Type B pancreatic cell (in vitro differentiated cells): ENCODE data around the gene E2F8. TPM values are rescaled to one million over a fixed set of nuclear protein-coding genes. Genes with fewer than 3 reads are reported as not detected.

ENCODE experiments used
- DNase-seq: peaks from one replicate; pipeline ENCODE4 v3.0.0; 2021; ENCODE audit warnings: mixed read lengths; ENCODE audit not compliant: unreplicated experiment; ENCODE audit errors: extremely low spot score
- H3K27ac Mint-ChIP-seq: 2 replicates; pipeline ENCODE4 v1.8.0; 2021; ENCODE audit warnings: mild to moderate bottlenecking, mixed read lengths
- H3K27me3 Mint-ChIP-seq: 2 replicates; pipeline ENCODE4 v1.8.0; 2021; ENCODE audit warnings: mixed read lengths
- H3K36me3 Mint-ChIP-seq: 2 replicates; pipeline ENCODE4 v1.8.0; 2021; ENCODE audit warnings: mixed read lengths
- H3K4me1 Mint-ChIP-seq: one replicate; pipeline ENCODE4 v1.8.0; 2021; ENCODE audit warnings: mixed read lengths; ENCODE audit not compliant: unreplicated experiment
- H3K4me3 Mint-ChIP-seq: 2 replicates; pipeline ENCODE4 v1.8.0; 2021; ENCODE audit warnings: mild to moderate bottlenecking, mixed read lengths
- H3K9me3 Mint-ChIP-seq: 2 replicates; pipeline ENCODE4 v1.8.0; 2021; ENCODE audit warnings: mixed read lengths
- CTCF ChIP-seq: fragments of 200-600 bp; sonication (generic); conservative IDR thresholded peaks from 2 replicates; pipeline ENCODE4 v1.5.0; 2021; ENCODE audit warnings: antibody characterized with exemption, mild to moderate bottlenecking
- total RNA-seq: library from RNA; stranded (reverse); gene quantifications from 2 replicates; pipeline ENCODE4 v1.2.1, GENCODE V29; 2021; ENCODE audit warnings: low replicate concordance

Gene E2F8
- total RNA-seq, 1 donor from 2014 or later: 12.2 TPM

DNA sequence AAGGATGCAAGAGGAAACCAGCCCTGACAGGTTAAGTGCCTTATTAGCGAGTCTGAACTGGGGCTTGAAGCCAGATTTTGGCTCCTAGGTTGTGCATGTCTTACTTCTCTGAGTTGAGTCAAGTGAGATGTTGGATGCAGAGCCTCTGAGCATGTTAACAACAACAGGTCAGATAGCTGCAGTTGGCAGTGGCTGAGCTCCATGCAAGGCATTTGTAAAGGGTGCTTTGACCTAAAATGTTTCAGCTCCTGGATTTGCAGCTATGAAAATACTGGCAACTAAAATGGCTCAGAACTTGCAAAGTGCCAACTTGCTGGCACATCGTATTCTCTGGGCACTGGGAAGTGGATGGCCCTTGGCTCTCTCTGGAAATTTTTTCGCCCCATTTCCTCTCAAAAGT lies 22.5 kb downstream of the E2F8 start:
- H3K9me3 Mint-ChIP-seq: peaks cover 5% of the 10 kb centered on the region
- H3K4me3 Mint-ChIP-seq: no peak overlapping the region
- H3K36me3 Mint-ChIP-seq: no peaks in the 10 kb centered on the region
- no peak for TF ChIP-seq CTCF
- peaks cover 32% of the 10 kb centered on the region for H3K27me3 Mint-ChIP-seq
- no peaks in the 10 kb centered on the region for H3K4me1 Mint-ChIP-seq
- DNase-seq: no peak
- no peak overlapping the region for H3K27ac Mint-ChIP-seq

GRCh38 chr11:19216709-19217374 lies 23.9 kb downstream of the E2F8 start:
- no peak for TF ChIP-seq CTCF
- Mint-ChIP-seq H3K4me1 (no peaks in the 10 kb centered on the region), H3K4me3 (no peak overlapping the region), H3K27ac (no peak overlapping the region), H3K9me3 (no peaks in the 10 kb centered on the region), H3K27me3 (peaks cover 34% of the 10 kb centered on the region), H3K36me3 (no peaks in the 10 kb centered on the region)
- no peak for DNase-seq

GRCh38 chr11:19216021-19216420 lies 24.7 kb downstream of the E2F8 start:
- Mint-ChIP-seq H3K4me1 (no peaks in the 10 kb centered on the region), H3K27ac (no peak overlapping the region), H3K27me3 (peaks cover 34% of the 10 kb centered on the region), H3K9me3 (no peaks in the 10 kb centered on the region), H3K4me3 (no peak overlapping the region), H3K36me3 (no peaks in the 10 kb centered on the region)
- DNase-seq: no peak
- TF ChIP-seq CTCF: no peak

DNA sequence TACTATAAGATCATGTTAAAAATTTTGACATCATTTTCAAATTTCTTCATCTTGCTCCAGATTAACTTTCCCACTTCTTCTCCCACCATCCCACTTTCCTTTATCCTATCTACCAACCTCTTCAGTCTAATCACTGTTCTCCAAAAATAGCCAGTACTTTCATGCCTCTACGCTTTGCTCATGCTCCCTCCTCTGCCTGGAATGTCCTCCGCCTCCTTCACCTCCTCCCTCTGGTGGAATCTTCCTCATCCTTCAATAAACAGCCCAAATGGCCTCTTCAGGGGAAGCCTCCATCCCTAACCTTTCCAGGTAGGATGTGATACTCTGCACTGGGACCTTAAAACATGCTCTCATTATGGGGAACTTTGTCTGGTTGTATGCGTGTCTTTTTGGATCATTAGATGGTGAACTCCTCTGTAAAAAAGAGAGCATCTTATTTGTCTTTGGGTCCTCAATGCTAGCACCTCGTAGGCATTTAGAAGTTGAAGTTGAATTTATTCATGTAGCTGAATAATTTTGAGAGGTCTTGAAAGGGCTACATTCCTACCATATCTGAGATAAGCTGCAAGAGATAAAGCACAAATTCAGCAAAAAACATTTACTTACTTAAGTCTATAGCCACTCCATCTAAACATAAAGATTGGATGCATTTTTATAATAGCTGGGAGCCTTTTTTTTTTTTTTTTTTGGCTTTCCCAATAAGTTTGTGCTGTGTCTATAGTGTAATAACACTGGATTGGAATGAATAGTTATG lies 31.0 kb downstream of the E2F8 start:
- no peak for TF ChIP-seq CTCF
- H3K27ac Mint-ChIP-seq: no peak overlapping the region
- no peak overlapping the region for H3K4me3 Mint-ChIP-seq
- peaks cover 8% of the 10 kb centered on the region for H3K9me3 Mint-ChIP-seq
- peaks cover 30% of the 10 kb centered on the region for H3K27me3 Mint-ChIP-seq
- peaks cover 9% of the 10 kb centered on the region for H3K4me1 Mint-ChIP-seq
- DNase-seq: no peak
- no peaks in the 10 kb centered on the region for H3K36me3 Mint-ChIP-seq

DNA sequence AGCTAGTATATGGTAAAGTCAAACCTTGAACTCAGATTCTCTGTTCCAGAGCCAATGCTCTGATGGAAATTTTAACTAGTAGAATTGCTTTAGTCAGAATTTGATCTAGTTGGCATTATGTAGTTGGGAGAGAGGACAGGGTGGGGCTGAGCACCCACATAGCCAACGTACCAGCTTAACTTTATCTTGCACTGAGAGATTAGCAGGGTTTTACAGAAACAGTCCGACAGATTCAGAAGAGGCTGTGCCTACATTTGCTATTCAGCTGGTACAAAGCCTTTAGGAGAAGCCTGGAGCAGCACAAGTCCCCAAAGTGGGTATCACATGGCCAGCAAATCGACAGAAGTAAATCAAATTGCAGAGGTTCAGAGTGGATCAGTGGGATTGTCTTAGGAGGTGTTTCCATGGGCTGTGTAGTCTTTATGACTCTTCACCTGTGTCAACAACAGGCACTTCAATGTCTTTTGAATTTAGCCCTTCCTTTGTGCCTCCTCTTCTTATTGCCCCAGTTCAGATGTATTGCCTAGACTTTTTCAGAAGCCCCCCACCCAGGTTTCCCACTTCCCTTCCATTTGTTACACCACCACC lies 31.7 kb downstream of the E2F8 start:
- Mint-ChIP-seq H3K36me3 (no peaks in the 10 kb centered on the region), H3K27me3 (peaks cover 25% of the 10 kb centered on the region), H3K27ac (no peak overlapping the region), H3K4me3 (no peak overlapping the region), H3K9me3 (peaks cover 8% of the 10 kb centered on the region), H3K4me1 (peaks cover 9% of the 10 kb centered on the region)
- DNase-seq: no peak
- TF ChIP-seq CTCF: no peak
